GM06990 (cell line): Measurements from ENCODE around the gene TNFSF4.

ENCODE experiments used
- DNase-seq: peaks from one replicate; pipeline ENCODE4 v3.0.0-alpha.2; 2011; ENCODE audit not compliant: insufficient read length; ENCODE audit errors: extremely low read depth
- H3K27me3 ChIP-seq: replicated peaks from 2 replicates; pipeline ENCODE4 v1.6.0; 2011; ENCODE audit warnings: low read length; ENCODE audit not compliant: control insufficient read depth, insufficient read depth
- H3K36me3 ChIP-seq: 2 replicates; pipeline ENCODE4 v1.5.1; 2011; ENCODE audit warnings: low read length; ENCODE audit not compliant: control insufficient read depth, insufficient read depth
- H3K4me3 ChIP-seq: replicated peaks from 2 replicates; pipeline ENCODE4 v1.5.1; 2011; ENCODE audit warnings: low read depth, mild to moderate bottlenecking, control low read depth, low read length
- TF ChIP-seq, protein P1 (sequence below): IDR thresholded peaks from 2 replicates; pipeline ENCODE4 v1.5.1; 2011; ENCODE audit warnings: low read length, control low read depth, mild to moderate bottlenecking, inconsistent platforms; ENCODE audit not compliant: insufficient read depth, poor library complexity, severe bottlenecking

TNFSF4 gene

DNA sequence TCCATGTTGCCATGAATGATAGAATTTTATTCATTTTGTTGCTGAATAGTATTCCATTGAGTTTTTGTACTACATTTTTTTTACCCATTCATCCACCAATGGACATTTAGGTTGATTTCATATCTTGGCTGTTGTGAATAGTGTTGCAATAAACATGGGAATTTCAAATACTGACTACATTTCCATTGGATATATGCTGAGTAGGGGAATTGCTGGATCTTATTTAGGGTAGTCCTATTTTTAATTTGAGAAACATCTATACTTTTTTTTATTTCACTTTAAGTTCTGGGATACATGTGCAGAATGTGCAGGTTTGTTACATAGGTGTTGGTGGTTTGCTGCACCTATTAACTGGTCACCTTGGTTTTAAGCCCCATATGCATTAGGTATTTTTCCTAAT, 38.8 kb upstream of the TNFSF4 start:
- no peak overlapping the region for H3K4me3 ChIP-seq
- TF ChIP-seq, protein P1, sequence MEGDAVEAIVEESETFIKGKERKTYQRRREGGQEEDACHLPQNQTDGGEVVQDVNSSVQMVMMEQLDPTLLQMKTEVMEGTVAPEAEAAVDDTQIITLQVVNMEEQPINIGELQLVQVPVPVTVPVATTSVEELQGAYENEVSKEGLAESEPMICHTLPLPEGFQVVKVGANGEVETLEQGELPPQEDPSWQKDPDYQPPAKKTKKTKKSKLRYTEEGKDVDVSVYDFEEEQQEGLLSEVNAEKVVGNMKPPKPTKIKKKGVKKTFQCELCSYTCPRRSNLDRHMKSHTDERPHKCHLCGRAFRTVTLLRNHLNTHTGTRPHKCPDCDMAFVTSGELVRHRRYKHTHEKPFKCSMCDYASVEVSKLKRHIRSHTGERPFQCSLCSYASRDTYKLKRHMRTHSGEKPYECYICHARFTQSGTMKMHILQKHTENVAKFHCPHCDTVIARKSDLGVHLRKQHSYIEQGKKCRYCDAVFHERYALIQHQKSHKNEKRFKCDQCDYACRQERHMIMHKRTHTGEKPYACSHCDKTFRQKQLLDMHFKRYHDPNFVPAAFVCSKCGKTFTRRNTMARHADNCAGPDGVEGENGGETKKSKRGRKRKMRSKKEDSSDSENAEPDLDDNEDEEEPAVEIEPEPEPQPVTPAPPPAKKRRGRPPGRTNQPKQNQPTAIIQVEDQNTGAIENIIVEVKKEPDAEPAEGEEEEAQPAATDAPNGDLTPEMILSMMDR: no peak
- H3K36me3 ChIP-seq: no peaks in the 10 kb centered on the region
- DNase-seq: no peak
- no peaks in the 10 kb centered on the region for H3K27me3 ChIP-seq

DNA sequence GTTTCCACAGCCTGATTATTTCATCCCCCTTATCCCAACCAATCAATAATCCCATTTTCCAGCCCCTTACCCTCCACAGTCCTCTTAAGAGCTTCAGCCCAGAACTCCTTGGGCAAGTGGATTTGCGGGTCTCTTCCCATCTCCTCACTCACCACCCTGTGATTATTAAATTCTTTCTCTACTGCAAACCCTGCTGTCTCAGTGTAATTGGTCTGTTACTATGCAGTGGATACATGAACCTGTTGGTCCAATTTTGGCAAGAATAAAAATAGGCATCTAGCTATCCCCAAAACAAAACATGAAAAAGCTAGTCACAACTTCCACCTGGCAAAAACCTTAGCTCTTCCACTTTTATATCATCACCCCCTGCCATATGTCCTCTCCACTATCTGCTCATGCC, 36.2 kb upstream of the TNFSF4 start:
- no peak for DNase-seq
- Histone ChIP-seq H3K36me3 (no peaks in the 10 kb centered on the region), H3K4me3 (no peak overlapping the region), H3K27me3 (no peaks in the 10 kb centered on the region)
- TF ChIP-seq, protein P1: no peak

DNA sequence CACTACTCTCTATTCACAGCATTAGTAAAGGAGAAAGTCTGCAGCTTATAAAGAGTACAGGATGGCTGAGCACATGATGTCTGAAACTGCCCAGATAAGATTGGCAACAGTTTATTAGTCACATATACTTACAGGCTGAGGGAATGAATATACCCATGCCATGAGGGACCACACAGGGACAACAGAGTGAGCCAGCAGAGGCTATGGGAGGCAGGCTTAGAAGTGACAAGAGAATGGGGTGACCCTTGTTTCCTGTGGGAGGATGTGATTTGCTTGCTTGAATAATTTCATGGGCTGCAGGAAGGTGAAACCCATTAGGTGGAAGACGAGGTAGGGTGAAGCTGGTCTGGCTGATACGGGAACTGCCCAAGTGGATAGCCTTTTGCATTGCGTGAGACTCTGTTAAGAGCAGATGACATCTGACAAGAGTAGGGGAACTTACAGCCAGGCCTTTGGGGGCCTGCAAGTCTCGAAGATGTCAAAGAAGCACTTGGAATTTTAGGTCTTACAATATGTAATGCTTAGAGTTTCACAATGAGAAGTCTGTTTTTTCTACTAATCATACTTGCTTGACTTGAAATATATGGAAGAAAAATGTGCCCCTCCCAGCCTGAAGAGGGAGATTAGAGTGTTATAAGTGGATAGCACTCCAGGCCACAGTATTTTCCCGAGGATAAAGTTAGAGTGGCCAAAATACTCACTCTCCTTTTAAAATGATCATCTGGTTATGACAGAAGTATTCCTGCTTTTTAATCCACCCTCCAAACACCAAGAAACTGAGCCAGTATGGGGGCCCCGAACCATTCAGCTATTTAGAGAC, 34.6 kb upstream of the TNFSF4 start:
- DNase-seq: peak; percentile 65
- no peaks in the 10 kb centered on the region for H3K36me3 ChIP-seq

DNA sequence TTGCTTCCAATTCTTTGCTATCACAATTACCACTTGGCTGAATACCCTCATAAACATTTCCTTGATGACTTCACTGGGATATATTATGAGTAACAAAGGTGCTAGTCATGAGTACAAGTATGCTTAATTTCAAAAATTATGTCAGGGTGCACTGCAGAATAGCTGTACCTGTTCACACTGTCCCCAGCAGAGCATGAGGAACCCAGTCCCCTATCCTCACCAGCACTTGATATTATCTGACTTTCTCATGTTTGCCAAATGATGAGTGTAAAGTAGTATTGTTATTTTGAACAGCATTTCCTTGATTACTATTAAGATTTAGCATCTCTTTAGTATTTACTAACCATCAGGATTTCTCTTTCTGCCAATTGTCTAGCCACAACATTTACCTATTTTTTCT, 33.5 kb upstream of the TNFSF4 start:
- Histone ChIP-seq H3K4me3 (no peak overlapping the region), H3K36me3 (no peaks in the 10 kb centered on the region), H3K27me3 (no peaks in the 10 kb centered on the region)
- DNase-seq: no peak
- TF ChIP-seq, protein P1: no peak

More for the DNA sequence above, 34.6 kb upstream of the TNFSF4 start:
- TF ChIP-seq, protein P1: no peak
- H3K4me3 ChIP-seq: no peak overlapping the region
- no peaks in the 10 kb centered on the region for H3K27me3 ChIP-seq

DNA sequence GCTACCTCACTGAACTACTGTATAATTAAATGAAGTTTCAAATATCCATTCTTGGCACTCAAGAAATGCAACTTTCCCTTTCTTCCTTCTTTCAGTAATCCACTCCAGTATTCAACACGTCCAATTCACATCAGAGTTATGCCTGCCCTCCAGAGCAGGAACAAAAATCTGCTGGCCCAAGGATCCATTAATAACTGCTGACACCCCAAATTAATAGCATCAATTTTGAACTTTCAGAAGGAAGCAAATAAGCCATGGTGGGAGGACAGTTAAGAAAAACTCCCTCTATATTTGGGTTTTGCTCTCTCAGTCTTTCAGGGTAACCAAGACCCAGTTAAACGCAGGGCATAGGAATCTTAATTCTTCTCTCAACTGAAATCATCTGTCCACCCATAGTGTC, 31.9 kb upstream of the TNFSF4 start:
- Histone ChIP-seq H3K27me3 (no peaks in the 10 kb centered on the region), H3K4me3 (no peak overlapping the region), H3K36me3 (no peaks in the 10 kb centered on the region)
- DNase-seq: no peak
- TF ChIP-seq, protein P1: no peak
